Adrenal gland (tissue), 12 donors: ENCODE data around the gene PRKN. TPM values are rescaled to one million over a fixed set of nuclear protein-coding genes. Genes with fewer than 3 reads are reported as not detected.

ENCODE experiments used
- DNase-seq, 7 donors: peaks; one replicate each; pipeline ENCODE4 v3.0.0-alpha.2; 2019 to 2020
- H3K27ac ChIP-seq, 5 donors: fragments of 200-600 bp; sonication (generic) in 4 of 5; 1 replicate in 3 of 5; 2 replicates in 2 of 5; pipeline versions ENCODE4 v1.5.1 to v1.8.0; 2016 to 2020; ENCODE audit warnings: mild to moderate bottlenecking in 1 of 5
- H3K27me3 ChIP-seq: fragments of 200-600 bp; 2 replicates; pipeline ENCODE4 v1.8.0; 2021
- H3K36me3 ChIP-seq, 2 donors: fragments of 200-600 bp; replicated peaks in 1 of 2; 1 replicate in 1 of 2; 2 replicates in 1 of 2; pipeline versions ENCODE4 v1.5.1 to v1.8.0; 2018 to 2022
- H3K4me1 ChIP-seq, 2 donors: fragments of 200-600 bp; replicated peaks in 1 of 2; 1 replicate in 1 of 2; 2 replicates in 1 of 2; pipeline versions ENCODE4 v1.5.1 to v1.8.0; 2018 to 2021
- H3K4me3 ChIP-seq, 4 donors: fragments of 200-600 bp; sonication (generic) in 3 of 4; one replicate each; pipeline ENCODE4 v1.5.1; 2016 to 2018
- H3K9me3 ChIP-seq, 3 donors: fragments of 200-600 bp; sonication (generic) in 1 of 3; replicated peaks in 1 of 3; 1 replicate in 2 of 3; 2 replicates in 1 of 3; pipeline versions ENCODE4 v1.5.1 to v1.8.0; 2016 to 2021
- CTCF ChIP-seq, 6 experiments: fragments of 450-650 bp in 4 of 6; fragments of 200-600 bp in 2 of 6; sonication (generic) in 1 of 6; IDR thresholded peaks; 1 replicate in 5 of 6; 2 replicates in 1 of 6; pipeline versions ENCODE4 v1.5.1 to v1.8.0; 2016 to 2021; ENCODE audit warnings: antibody characterized with exemption in 6 of 6, mild to moderate bottlenecking in 2 of 6, moderate library complexity in 1 of 6
- POLR2A ChIP-seq, 2 donors: fragments of 450-650 bp; IDR thresholded peaks; one replicate each; pipeline ENCODE4 v1.6.1; 2017; ENCODE audit warnings: antibody characterized with exemption in 2 of 2, mild to moderate bottlenecking in 2 of 2, moderate library complexity in 1 of 2
- WGBS, 4 donors: extraction: QIAGEN DNeasy Blood & Tissue Kit in 2 of 4; methylation state at CpG; one replicate each; pipeline versions ENCODE4 v1.1.5 to v1.1.7; 2013 to 2017; 5-methylcytosine and 5-hydroxymethylcytosine counted together
- intact Hi-C, 2 donors: fragments of 100-400 bp; cut with DNase I; formaldehyde crosslinking; loops; one replicate each; pipeline versions ENCODE4 v1.14.1 to v1.15.0; 2022 to 2023
- polyA plus RNA-seq, 3 donors: library from polyadenylated mRNA; stranded (reverse); fragments of 200-250 nt in 2 of 3; fragments of 350-450 nt in 1 of 3; fragmentation: Illumina TruSeq in 1 of 3; extraction: RNeasy Lipid Tissue Mini Kit (QIAGEN cat#74804) in 1 of 3; gene quantifications; one replicate each; pipeline ENCODE4 v1.2.3, GENCODE V29; 2013 to 2014
- total RNA-seq, 9 donors: library from RNA; depleted of rRNA in 4 of 9; stranded (reverse); fragments of >200 nt in 4 of 9; fragments of 120-200 nt in 1 of 9; fragmentation: NEBNext Ultra II Directional in 1 of 9; extraction: Animal tissue kit (Norgen Biotek cat#: 25700) in 1 of 9; gene quantifications; one replicate each; pipeline versions ENCODE4 v1.1.0 to v1.2.4, GENCODE V29; 2013 to 2023
- donor health status: healthy with polysubstance abuse.
- donor health status: Bipolar disorder and iron deficiency.
- donor health status: DM: yes; HTN: yes; CAD: no.
- donor health status: DM: no; HTN: no; CAD: no.
- donor health status: DM: no; HTN: no; CAD: no.
- donor health status: DM: yes; HTN: yes; CAD: no.

Gene PRKN
- total and polyA plus RNA-seq, 12 donors = 1.9 to 159 (median 13.3) TPM

GRCh38 chr6:161906571-161906970, 821.0 kb downstream of the PRKN start:
- TF ChIP-seq POLR2A (IDR thresholded peaks at IDR 0.05) (no peak), CTCF (IDR thresholded peaks at IDR 0.05) (no peak)
- H3K9me3 ChIP-seq = no peaks in the 10 kb centered on the region
- WGBS, 4 donors = 87 to 95% (median 93%) methylated on average over 5 of the region's 5 CpGs
- intact Hi-C loops = no loop called here
- DNase-seq = no peak
- no peaks in the 10 kb centered on the region for H3K27me3 ChIP-seq
- no peak overlapping the region for H3K27ac ChIP-seq
- H3K4me3 ChIP-seq = no peak overlapping the region
- H3K36me3 ChIP-seq = no peaks in the 10 kb centered on the region
- H3K4me1 ChIP-seq = no peaks in the 10 kb centered on the region

- intact Hi-C loops = no loop called here
- Histone ChIP-seq H3K27me3 (no peaks in the 10 kb centered on the region), H3K36me3 (no peaks in the 10 kb centered on the region), H3K9me3 (no peaks in the 10 kb centered on the region), H3K4me3 (no peak overlapping the region), H3K27ac (no peak overlapping the region), H3K4me1 (no peaks in the 10 kb centered on the region)
- TF ChIP-seq POLR2A (IDR thresholded peaks at IDR 0.05) (no peak), CTCF (IDR thresholded peaks at IDR 0.05) (no peak)
- 57 to 93% (median 73%) methylated on average over 2 of the region's 2 CpGs for WGBS, 4 donors
- DNase-seq = no peak
Measured at GRCh38 chr6:161903584-161904212, 823.9 kb downstream of the PRKN start.

GRCh38 chr6:161901740-161902426, 825.7 kb downstream of the PRKN start:
- no peaks in the 10 kb centered on the region for H3K4me1 ChIP-seq
- no peak for TF ChIP-seq CTCF (IDR thresholded peaks at IDR 0.05)
- no peak for TF ChIP-seq POLR2A (IDR thresholded peaks at IDR 0.05)
- H3K27me3 ChIP-seq = no peaks in the 10 kb centered on the region
- DNase-seq = no peak
- WGBS, 4 donors = 75 to 81% (median 78%) methylated on average over 16 of the region's 16 CpGs
- H3K9me3 ChIP-seq = no peaks in the 10 kb centered on the region
- H3K4me3 ChIP-seq = no peak overlapping the region
- no peak overlapping the region for H3K27ac ChIP-seq
- intact Hi-C loops = no loop called here
- H3K36me3 ChIP-seq = no peaks in the 10 kb centered on the region

GRCh38 chr6:161894436-161894835, 833.1 kb downstream of the PRKN start:
- H3K36me3 ChIP-seq = no peaks in the 10 kb centered on the region
- no peak overlapping the region for H3K4me3 ChIP-seq
- no peak overlapping the region for H3K27ac ChIP-seq
- H3K4me1 ChIP-seq = peaks cover 0 to 9% of the 10 kb centered on the region in 2 donors
- H3K9me3 ChIP-seq = no peaks in the 10 kb centered on the region
- H3K27me3 ChIP-seq = no peaks in the 10 kb centered on the region
- no peak for TF ChIP-seq CTCF (IDR thresholded peaks at IDR 0.05)
- no peak for TF ChIP-seq POLR2A (IDR thresholded peaks at IDR 0.05)
- intact Hi-C loops = no loop called here
- no peak for DNase-seq
- WGBS, 4 donors = 80 to 85% (median 83%) methylated on average over 6 of the region's 6 CpGs
